Measurements from ENCODE around the gene JCAD. TPM values are rescaled to one million over a fixed set of nuclear protein-coding genes. Genes with fewer than 3 reads are reported as not detected.
"Not testable (repeated sequence)": the region's sequence is repeated elsewhere in the genome, so short reads cannot be mapped to it uniquely, and the experiment has no call there.

JCAD gene
- total RNA-seq, 4 donors from 2014 or later: 2.6 to 10.1 (median 6.8) TPM

- Histone ChIP-seq H3K27ac (no peak overlapping the region), H3K4me1 (no peaks in the 10 kb centered on the region), H3K36me3 (no peaks in the 10 kb centered on the region), H3K4me3 (no peak overlapping the region), H3K27me3 (no peaks in the 10 kb centered on the region), H3K9me3 (no peaks in the 10 kb centered on the region)
- 96% methylated on average over 3 of the region's 3 CpGs for WGBS
- no peak for TF ChIP-seq CTCF (IDR thresholded peaks at IDR 0.05)
- no peak for TF ChIP-seq POLR2AphosphoS5 (IDR thresholded peaks at IDR 0.05)
- no peak for TF ChIP-seq POLR2A (IDR thresholded peaks at IDR 0.05)
- TF ChIP-seq EP300 (IDR thresholded peaks at IDR 0.05): no peak
- DNase-seq (ENCODE audit: low spot score in 2 of 2): no peak
Observed at GRCh38 chr10:29981510-29981909, 77.9 kb downstream of the JCAD start.

DNA sequence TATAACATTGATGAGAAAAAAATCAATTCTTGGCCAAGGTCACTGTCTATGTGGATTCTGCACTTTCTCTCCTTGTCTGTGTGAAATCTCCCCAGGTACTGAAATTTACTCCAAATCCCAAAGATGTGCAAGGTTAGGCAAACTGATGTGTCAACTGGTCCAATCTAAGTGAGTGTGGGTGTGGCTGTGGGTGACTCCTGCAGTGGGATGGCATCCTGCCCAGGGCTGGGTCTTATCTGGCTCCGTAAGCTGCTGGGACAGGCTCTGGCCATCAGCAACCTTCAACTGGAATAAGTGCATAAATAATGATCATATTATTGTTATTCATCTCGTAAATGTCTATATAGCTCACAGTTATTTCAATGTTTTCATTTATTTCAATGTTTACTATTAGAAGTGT lies 79.3 kb downstream of the JCAD start:
- Histone ChIP-seq H3K4me1 (no peaks in the 10 kb centered on the region), H3K36me3 (no peaks in the 10 kb centered on the region), H3K9me3 (no peaks in the 10 kb centered on the region), H3K4me3 (no peak overlapping the region), H3K27ac (no peak overlapping the region), H3K27me3 (no peaks in the 10 kb centered on the region)
- WGBS: 65% methylated on average over 2 of the region's 2 CpGs
- TF ChIP-seq POLR2A (IDR thresholded peaks at IDR 0.05) (no peak), POLR2AphosphoS5 (IDR thresholded peaks at IDR 0.05) (no peak), EP300 (IDR thresholded peaks at IDR 0.05) (no peak), CTCF (IDR thresholded peaks at IDR 0.05) (no peak)
- DNase-seq (ENCODE audit: low spot score in 2 of 2): no peak

- not testable (repeated sequence) for H3K36me3 ChIP-seq; H3K4me1 ChIP-seq; DNase-seq (ENCODE audit: low spot score in 2 of 2); H3K9me3 ChIP-seq; H3K4me3 ChIP-seq; H3K27ac ChIP-seq; H3K27me3 ChIP-seq
- 100% methylated on average over 2 of the region's 2 CpGs for WGBS
Observed at GRCh38 chr10:29979421-29979779, 80.0 kb downstream of the JCAD start.

- Histone ChIP-seq H3K9me3 (no peaks in the 10 kb centered on the region), H3K27me3 (no peaks in the 10 kb centered on the region), H3K27ac (no peak overlapping the region), H3K4me1 (no peaks in the 10 kb centered on the region), H3K36me3 (no peaks in the 10 kb centered on the region), H3K4me3 (no peak overlapping the region)
- whole genome bisulfite sequencing: 65% methylated on average over 4 of the region's 4 CpGs
- DNase-seq (ENCODE audit: low spot score in 2 of 2): no peak
- TF ChIP-seq EP300 (IDR thresholded peaks at IDR 0.05) (no peak), CTCF (IDR thresholded peaks at IDR 0.05) (no peak), POLR2A (IDR thresholded peaks at IDR 0.05) (no peak), POLR2AphosphoS5 (IDR thresholded peaks at IDR 0.05) (no peak)
Observed at GRCh38 chr10:29977171-29977570, 82.2 kb downstream of the JCAD start.

DNA sequence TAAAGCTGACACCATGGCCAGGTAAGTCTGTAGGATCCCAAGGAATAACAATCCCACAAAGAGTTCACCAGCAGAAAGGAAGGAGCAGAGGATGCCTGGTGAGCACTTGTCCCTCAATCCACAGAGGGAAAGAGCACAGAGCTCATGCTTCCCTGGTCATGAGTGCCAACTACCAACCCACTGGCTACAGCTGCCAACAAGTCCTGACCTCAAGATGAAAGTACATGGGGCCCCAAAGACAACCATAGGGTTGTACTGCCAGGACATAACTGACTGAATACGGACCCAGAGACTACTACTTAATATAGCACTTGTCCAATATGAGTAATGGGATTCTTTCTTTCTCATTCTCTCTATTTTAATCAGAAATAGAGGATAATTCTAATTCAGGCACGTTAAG lies 83.3 kb downstream of the JCAD start:
- H3K4me3 ChIP-seq: no peak overlapping the region
- no peaks in the 10 kb centered on the region for H3K27me3 ChIP-seq
- H3K4me1 ChIP-seq: no peaks in the 10 kb centered on the region
- H3K9me3 ChIP-seq: no peaks in the 10 kb centered on the region
- H3K36me3 ChIP-seq: no peaks in the 10 kb centered on the region
- no peak for DNase-seq (ENCODE audit: low spot score in 2 of 2)
- TF ChIP-seq CTCF (IDR thresholded peaks at IDR 0.05) (no peak), EP300 (IDR thresholded peaks at IDR 0.05) (no peak), POLR2A (IDR thresholded peaks at IDR 0.05) (no peak), POLR2AphosphoS5 (IDR thresholded peaks at IDR 0.05) (no peak)
- WGBS: 64% methylated on average over 2 of the region's 2 CpGs
- no peak overlapping the region for H3K27ac ChIP-seq

- no peak overlapping the region for H3K4me3 ChIP-seq
- TF ChIP-seq EP300 (IDR thresholded peaks at IDR 0.05): no peak
Observed at GRCh38 chr10:29974773-29975172, 84.6 kb downstream of the JCAD start.

More at GRCh38 chr10:29974773-29975172, 84.6 kb downstream of the JCAD start:
- H3K4me1 ChIP-seq: no peaks in the 10 kb centered on the region
- no peaks in the 10 kb centered on the region for H3K27me3 ChIP-seq
- no peaks in the 10 kb centered on the region for H3K9me3 ChIP-seq
- 58% methylated on average over 3 of the region's 3 CpGs for WGBS
- H3K36me3 ChIP-seq: no peaks in the 10 kb centered on the region
- DNase-seq (ENCODE audit: low spot score in 2 of 2): no peak
- H3K27ac ChIP-seq: no peak overlapping the region

All from suprapubic skin (tissue), 4 donors.